COLO829 (cell line): ENCODE data around the gene XXYLT1.
"Not testable (repeated sequence)": the region's sequence is repeated elsewhere in the genome, so short reads cannot be mapped to it uniquely, and the experiment has no call there.

Experiments used
- DNase-seq: peaks from one replicate; pipeline ENCODE4 v3.0.0; 2012; ENCODE audit warnings: low spot score

XXYLT1 gene

GRCh38 chr3:195226900-195227447, 44.0 kb downstream of the XXYLT1 start:
- DNase-seq: no peak

- no peak for DNase-seq
Measured at GRCh38 chr3:195226445-195226844, 44.5 kb downstream of the XXYLT1 start.

- no peak for DNase-seq
Measured at GRCh38 chr3:195224980-195225580, 45.9 kb downstream of the XXYLT1 start.

- DNase-seq: no peak
Measured at GRCh38 chr3:195224156-195224979, 46.6 kb downstream of the XXYLT1 start.

- DNase-seq: no peak
Measured at GRCh38 chr3:195221876-195222617, 48.9 kb downstream of the XXYLT1 start.

- no peak for DNase-seq
Measured at GRCh38 chr3:195221015-195221853, 49.7 kb downstream of the XXYLT1 start.

- DNase-seq: no peak
Measured at GRCh38 chr3:195219351-195220230, 51.4 kb downstream of the XXYLT1 start.

GRCh38 chr3:195218331-195218730, 52.6 kb downstream of the XXYLT1 start:
- not testable (repeated sequence) for DNase-seq

GRCh38 chr3:195215576-195215975, 55.4 kb downstream of the XXYLT1 start:
- not testable (repeated sequence) for DNase-seq

GRCh38 chr3:195214381-195214780, 56.6 kb downstream of the XXYLT1 start:
- no peak for DNase-seq

- no peak for DNase-seq
Measured at GRCh38 chr3:195213639-195214315, 57.2 kb downstream of the XXYLT1 start.

GRCh38 chr3:195212749-195213375, 58.1 kb downstream of the XXYLT1 start:
- no peak for DNase-seq

GRCh38 chr3:195212033-195212748, 58.8 kb downstream of the XXYLT1 start:
- no peak for DNase-seq

- no peak for DNase-seq
Measured at GRCh38 chr3:195210266-195210973, 60.5 kb downstream of the XXYLT1 start.

- no peak for DNase-seq
Measured at GRCh38 chr3:195209847-195210265, 61.1 kb downstream of the XXYLT1 start.

- DNase-seq: no peak
Measured at GRCh38 chr3:195209083-195209846, 61.7 kb downstream of the XXYLT1 start.

GRCh38 chr3:195208631-195209030, 62.3 kb downstream of the XXYLT1 start:
- DNase-seq: no peak
